ENCODE results near the gene SCG2.

Gene SCG2, protein sequence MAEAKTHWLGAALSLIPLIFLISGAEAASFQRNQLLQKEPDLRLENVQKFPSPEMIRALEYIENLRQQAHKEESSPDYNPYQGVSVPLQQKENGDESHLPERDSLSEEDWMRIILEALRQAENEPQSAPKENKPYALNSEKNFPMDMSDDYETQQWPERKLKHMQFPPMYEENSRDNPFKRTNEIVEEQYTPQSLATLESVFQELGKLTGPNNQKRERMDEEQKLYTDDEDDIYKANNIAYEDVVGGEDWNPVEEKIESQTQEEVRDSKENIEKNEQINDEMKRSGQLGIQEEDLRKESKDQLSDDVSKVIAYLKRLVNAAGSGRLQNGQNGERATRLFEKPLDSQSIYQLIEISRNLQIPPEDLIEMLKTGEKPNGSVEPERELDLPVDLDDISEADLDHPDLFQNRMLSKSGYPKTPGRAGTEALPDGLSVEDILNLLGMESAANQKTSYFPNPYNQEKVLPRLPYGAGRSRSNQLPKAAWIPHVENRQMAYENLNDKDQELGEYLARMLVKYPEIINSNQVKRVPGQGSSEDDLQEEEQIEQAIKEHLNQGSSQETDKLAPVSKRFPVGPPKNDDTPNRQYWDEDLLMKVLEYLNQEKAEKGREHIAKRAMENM

GRCh38 chr2:223601932-223602666 lies at the start of gene SCG2:
SCG2 (minus strand) TSS chr2:223602361; CDS start chr2:223599282, 3,079 bp downstream.
- DNase-seq = peak; percentile 90

DNA sequence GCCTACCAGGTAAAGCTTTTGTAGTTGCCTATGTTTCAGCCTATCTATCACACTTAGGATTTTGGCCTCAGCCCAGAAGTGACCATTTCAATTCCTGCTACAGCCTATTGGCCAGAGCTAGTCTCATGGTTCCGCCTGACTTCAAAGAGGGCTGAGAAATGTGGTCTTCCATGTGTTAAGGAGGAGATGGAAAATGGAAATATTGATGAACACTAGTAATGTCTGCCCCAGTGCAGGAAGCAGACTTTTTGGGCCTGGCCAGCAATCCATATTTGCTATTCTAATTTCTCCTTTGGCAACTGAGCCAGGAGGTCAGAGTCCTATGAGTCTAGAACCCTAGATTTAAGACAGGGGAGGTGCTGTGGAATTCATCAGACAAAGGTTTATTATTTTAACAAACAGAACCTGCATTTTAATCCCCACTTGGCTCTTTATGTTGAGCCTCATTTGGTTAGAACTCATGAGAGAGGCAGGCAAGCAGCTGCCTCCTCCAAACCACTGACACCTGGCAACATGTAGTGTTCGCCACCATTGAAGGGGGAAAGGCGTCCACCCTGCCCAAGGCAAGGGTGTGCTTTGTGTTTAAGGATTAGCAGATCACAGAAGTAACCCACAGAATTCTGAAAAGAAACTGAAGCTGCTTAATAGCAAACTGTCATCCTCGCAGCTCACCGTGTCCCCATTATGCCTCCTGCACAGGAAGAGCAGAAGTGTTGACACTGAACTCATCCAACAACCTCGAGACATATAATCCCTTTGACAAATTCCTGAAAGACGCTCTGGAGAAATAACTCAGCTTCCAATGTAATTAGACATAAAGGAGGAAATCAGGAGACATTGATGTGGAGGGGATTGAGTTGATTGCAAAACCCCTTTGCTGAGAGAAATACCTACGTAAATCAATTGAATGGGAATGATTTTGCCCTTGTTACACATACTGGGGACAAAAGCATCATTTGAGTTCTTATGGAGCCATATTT lies 47.7 kb upstream of the SCG2 start:
- no peak for DNase-seq

GRCh38 chr2:223648755-223649154 lies 46.6 kb upstream of the SCG2 start:
- no peak for DNase-seq

DNA sequence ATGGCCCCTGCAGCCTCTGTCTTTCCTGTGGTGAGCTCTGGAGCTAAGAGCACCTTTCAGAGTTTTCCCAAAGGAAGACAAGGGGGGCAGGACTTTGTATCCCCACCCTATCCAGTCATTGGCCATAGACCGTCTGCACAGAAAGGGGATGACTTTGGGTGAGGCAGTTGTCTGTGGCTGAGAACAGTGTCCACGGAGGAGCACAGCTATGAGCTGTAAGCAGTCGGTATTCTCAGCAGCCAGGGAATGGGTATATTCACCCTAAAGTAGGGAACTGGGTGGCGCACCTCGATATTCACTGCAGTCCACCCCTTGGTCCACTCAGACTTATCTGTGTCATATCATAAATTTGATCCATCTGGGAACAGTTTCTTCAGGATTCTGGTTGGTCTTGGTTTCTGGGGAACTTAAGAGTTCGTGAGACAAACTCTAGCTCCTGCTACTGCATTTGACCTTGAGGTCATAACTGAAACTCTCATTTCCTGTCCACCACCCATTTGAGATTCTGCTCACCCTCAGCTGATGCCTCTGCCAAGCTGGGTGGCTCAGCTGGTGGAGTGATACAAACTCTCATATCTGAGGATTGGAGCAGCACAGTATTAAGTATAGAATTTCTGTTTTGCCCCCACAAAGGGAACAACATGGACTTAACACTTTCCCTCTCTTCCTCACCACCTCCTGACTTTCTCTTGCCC lies 45.2 kb upstream of the SCG2 start:
- no peak for DNase-seq

DNA sequence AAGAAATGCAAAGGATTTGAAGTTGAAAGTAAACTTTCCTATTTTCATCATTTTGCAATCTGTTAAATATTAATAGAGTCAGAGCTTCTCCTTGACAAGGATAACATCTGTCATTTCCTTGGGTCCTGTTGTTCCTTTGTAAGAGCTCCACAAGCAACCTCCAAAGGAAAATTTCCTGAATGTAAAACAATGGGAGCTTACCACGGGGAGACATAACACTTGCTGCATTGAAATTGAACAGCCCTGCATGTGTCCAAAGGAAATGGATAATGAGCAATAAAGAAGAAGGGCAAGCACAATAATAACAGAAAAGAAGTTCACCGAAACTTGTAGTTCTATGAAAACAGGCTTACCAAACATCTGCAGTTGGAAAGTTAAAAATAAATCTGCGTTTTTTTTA lies 42.0 kb upstream of the SCG2 start:
- DNase-seq = no peak

DNA sequence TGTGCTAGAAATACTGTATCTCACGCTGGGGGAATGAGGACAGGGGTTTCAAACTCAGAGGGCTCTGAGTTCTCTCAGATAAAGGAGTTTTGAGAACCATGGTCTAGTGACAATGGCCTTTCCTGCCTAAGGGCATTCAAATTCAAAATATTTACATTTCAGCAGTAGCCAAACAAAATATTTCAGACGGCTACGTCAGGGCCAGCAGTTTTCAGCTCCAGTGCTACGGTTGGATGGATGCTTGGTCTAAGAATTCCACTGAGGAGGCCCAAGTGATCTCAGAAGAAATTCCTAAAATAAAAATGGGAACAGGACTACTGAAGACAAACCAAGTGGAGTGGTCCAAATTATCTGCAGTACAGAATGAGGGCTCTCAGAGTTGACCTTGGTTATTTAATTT lies 41.1 kb upstream of the SCG2 start:
- no peak for DNase-seq

DNA sequence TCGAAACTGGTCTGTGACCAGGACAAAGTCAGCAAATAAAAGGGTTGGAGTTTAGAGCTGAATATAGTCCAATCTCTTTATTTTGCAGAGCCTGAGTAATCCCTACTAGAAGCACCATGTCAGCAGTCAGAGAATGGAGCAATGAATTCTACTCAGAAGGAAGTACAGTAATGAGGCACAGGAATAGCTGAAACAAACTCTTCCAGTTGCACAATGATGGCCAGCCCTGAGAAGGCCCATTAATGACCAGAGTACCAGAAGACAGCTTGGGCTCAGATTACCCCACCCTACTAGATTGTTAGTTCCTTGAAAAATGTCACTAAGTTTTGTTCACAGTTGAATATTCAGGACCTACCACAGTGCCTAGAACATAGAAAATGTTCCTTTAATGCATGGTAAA lies 40.3 kb upstream of the SCG2 start:
- no peak for DNase-seq

DNA sequence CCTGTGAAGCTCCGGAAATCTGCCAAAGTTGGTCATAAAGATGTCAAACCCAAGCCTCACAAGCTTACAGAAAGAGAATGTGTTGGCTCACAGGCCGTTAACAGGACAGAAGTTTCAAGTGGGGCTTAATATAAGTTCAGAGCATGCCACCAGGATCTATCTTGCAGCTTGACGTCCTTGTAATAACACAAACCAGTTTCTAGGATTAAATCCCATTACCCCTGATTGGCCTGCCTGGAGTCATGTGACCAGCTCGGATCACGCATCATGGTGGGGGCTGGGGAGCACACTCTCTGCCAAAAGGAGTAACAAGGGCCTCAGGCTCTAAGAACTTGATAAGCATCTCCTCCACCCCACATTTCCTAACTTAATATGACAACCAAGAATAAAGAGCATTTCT lies 38.9 kb upstream of the SCG2 start:
- DNase-seq = no peak

GRCh38 chr2:223635080-223635479 lies 32.9 kb upstream of the SCG2 start:
- no peak for DNase-seq

DNA sequence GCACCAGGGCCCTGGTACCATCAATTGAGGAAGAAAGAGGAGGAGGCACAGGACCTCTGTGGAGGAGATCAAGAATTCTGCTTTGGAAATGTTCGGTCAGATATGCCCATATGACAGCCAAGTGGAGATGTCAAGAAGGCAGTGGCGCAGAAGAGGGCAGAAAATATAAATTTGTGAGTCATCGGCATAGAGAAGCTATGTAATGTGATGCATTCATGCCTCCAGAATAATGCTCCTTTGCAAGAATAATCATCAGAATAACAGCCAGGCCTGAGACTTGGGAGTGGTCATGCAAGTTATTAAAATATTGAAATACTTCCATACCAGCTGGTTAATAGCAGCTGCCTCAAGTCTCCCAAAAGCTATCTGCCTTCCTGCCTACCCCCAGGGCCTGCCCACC lies 32.1 kb upstream of the SCG2 start:
- DNase-seq = peak; percentile 72

- DNase-seq = peak; percentile 98
These were observed 31.5 kb upstream of the SCG2 start for GRCh38 chr2:223633656-223634055.

DNA sequence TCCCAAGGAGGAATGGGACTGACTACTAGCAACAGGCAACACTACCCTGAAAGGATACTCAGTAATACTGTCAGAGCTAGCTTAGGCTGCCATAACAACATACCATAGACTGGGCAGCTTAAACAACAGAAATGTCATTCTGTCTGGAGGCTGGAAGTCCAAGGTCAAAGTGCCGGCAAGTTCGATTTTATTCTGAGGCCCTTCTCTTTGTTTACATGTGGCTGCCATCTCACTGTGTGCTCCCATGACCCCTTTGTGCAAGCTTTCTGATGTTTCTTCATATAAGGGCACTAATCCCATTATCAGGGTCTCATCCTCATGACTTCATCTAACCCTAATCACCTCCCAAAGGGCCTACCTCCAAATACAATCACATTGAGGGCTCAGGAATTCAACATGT lies 30.7 kb upstream of the SCG2 start:
- DNase-seq = no peak

DNA sequence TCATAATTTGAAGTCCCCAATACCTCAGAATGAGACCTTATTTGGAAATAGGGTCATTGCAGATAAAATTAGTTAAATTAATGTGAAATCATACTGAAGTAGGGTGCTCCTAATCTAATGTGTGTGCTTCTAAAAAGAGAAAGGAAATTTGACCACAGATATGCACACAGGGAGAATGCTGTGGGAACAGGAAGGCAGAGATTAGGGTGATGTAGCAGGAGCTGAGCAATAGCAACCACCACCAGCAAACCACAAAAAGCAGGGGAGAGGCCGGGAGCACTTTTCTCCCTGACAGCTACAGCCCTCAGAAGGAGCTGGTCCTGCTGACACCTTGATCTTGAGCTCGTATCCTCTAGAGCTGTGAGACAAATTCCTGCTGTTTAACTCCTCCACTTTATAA lies 24.6 kb upstream of the SCG2 start:
- no peak for DNase-seq

- DNase-seq = no peak
These were observed 23.5 kb upstream of the SCG2 start for GRCh38 chr2:223625652-223626051.

DNA sequence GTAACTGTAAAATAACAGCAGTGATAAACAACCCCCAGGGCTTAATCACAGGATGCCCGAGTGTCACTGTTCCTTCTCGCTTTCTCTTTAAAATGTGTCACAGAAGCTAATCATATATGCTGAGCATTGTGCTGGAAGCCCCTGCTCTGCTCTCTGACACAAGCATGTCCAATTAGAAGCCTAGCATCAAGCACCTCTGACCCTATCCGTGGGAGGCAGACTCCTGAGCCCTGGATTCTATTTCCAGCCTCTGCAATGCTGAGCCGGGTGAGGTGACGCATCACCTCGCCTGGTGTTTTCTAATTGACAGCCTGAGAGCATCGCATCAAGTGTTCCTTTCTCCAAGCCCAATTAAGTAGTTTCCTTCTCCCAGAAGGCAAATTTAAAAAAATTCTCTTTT lies 19.7 kb upstream of the SCG2 start:
- no peak for DNase-seq

DNA sequence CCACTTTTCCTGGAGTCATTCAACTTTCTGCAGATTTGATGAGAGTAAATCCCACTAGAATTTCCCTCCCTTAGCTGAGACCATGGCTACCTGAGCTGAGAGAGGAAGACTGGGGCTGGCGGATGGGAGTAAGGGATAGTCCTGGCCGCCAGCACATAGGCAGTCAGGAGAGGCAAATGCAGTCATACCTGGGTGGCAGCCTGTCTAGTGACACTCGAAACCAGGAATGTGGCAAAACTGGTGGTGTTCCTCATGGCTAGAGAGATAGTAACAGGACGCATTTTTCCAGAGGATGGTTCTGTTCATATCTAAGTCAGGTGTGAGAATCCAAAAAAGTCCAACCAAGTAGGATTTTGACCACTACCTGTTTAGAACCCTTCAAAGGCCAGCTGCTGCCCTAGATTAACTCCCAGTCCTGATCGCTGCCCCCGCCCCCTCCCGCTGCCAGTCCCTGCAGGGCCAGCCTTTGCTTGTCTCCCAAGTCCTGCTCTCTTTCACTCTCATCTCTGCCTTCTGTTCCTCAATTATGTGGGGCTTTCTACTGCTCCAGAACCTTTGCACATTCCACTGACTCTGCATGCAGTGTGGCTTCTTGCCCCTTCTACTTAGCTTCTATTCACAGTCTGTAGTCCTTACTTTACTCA lies 17.4 kb upstream of the SCG2 start:
- DNase-seq = no peak

GRCh38 chr2:223618172-223619035 lies 16.2 kb upstream of the SCG2 start:
- DNase-seq = no peak

DNA sequence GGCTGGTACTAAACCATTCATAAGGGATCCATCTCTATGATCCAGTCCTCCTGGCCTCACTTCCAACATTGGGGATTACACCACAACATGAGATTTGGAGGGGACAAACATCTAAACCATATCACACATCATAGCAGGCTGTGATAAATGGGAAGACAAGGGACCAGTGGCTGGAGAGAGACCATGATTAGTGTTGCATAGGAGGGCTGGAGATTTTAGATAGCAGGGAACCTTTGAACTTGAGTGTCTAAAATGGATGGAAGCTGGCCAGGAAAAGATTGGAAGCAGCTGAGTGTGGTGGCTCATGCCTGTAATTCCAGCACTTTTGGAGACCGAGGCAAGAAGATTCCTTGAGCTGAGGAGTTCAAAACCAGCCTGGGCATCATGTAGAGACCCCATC lies 12.4 kb upstream of the SCG2 start:
- no peak for DNase-seq

GRCh38 chr2:223613017-223613950 lies 11.1 kb upstream of the SCG2 start:
- peak; percentile 79 for DNase-seq

All from NCI-H446 treated with DMSO at 0.1 percent for 48 hours (cell line).